ENCODE measurements around the gene DDO.
"Not testable (repeated sequence)": the region's sequence is repeated elsewhere in the genome, so short reads cannot be mapped to it uniquely, and the experiment has no call there.

The DDO gene

GRCh38 chr6:110415086-110415916 lies at the start of gene DDO:
DDO (minus strand) TSS chr6:110415575; CDS start chr6:110413462, 2,113 bp downstream.
- DNase-seq: no peak

- no peak for DNase-seq
Measured at GRCh38 chr6:110462884-110463481, 47.6 kb upstream of the DDO start.

GRCh38 chr6:110461376-110461775 lies 46.0 kb upstream of the DDO start:
- no peak for DNase-seq

GRCh38 chr6:110459137-110459536 lies 43.8 kb upstream of the DDO start:
- no peak for DNase-seq

GRCh38 chr6:110458476-110458875 lies 43.1 kb upstream of the DDO start:
- no peak for DNase-seq

- not testable (repeated sequence) for DNase-seq
Measured at GRCh38 chr6:110457567-110458175, 42.3 kb upstream of the DDO start.

- DNase-seq: no peak
Measured at GRCh38 chr6:110456694-110457093, 41.3 kb upstream of the DDO start.

GRCh38 chr6:110449541-110449895 lies 34.1 kb upstream of the DDO start:
- no peak for DNase-seq

GRCh38 chr6:110448846-110449540 lies 33.6 kb upstream of the DDO start:
- DNase-seq: no peak

GRCh38 chr6:110447761-110448160 lies 32.4 kb upstream of the DDO start:
- DNase-seq: no peak

- no peak for DNase-seq
Measured at GRCh38 chr6:110446405-110446804, 31.0 kb upstream of the DDO start.

- no peak for DNase-seq
Measured at GRCh38 chr6:110440026-110440425, 24.7 kb upstream of the DDO start.

- DNase-seq: no peak
Measured at GRCh38 chr6:110439356-110439755, 24.0 kb upstream of the DDO start.

- DNase-seq: no peak
Measured at GRCh38 chr6:110434961-110435602, 19.7 kb upstream of the DDO start.

GRCh38 chr6:110432285-110432900 lies 17.0 kb upstream of the DDO start:
- no peak for DNase-seq

GRCh38 chr6:110430741-110431140 lies 15.4 kb upstream of the DDO start:
- no peak for DNase-seq

GRCh38 chr6:110430236-110430635 lies 14.9 kb upstream of the DDO start:
- no peak for DNase-seq

- no peak for DNase-seq
Measured at GRCh38 chr6:110428153-110428552, 12.8 kb upstream of the DDO start.

- DNase-seq: no peak
Measured at GRCh38 chr6:110425816-110426215, 10.4 kb upstream of the DDO start.

- no peak for DNase-seq
Measured at GRCh38 chr6:110422444-110422822, 7.1 kb upstream of the DDO start.

- no peak for DNase-seq
Measured at GRCh38 chr6:110421749-110422443, 6.5 kb upstream of the DDO start.
